GM10248 (cell line): ENCODE measurements around the gene ARHGEF6.

Experiments used
- CTCF ChIA-PET: fragments of 300-600 bp; sonication (Branson Sonifier 250); formaldehyde crosslinking; extraction: SDS; loops from one replicate; lab custom pipeline; 2021; ENCODE audit warnings: antibody characterized with exemption; lab: Yijun Ruan, JAX
- POLR2A ChIA-PET: fragments of 350-650 bp; sonication (Branson Sonifier 250); formaldehyde crosslinking; extraction: SDS; loops from one replicate; lab custom pipeline; 2020; ENCODE audit warnings: antibody characterized with exemption; lab: Yijun Ruan, JAX
- DNase-seq: peaks from one replicate; pipeline ENCODE4 v3.0.0; 2012; ENCODE audit errors: extremely low spot score
- CTCF ChIP-seq: IDR thresholded peaks from 2 replicates; pipeline ENCODE4 v1.5.1; 2012; ENCODE audit warnings: mild to moderate bottlenecking, low read depth; ENCODE audit errors: extremely low read depth, missing control alignments, control extremely low read depth

Gene ARHGEF6

GRCh38 chrX:136636121-136636520, 144.6 kb downstream of the ARHGEF6 start:
- POLR2A ChIA-PET, result no interaction called here
- no peak for DNase-seq
- CTCF ChIA-PET, result no interaction called here

GRCh38 chrX:136635235-136635634, 145.5 kb downstream of the ARHGEF6 start:
- peak; percentile 12 for DNase-seq
- ChIA-PET POLR2A (no interaction called here), CTCF (interaction anchor here (1.2 kb wide), 1 partner anchor 17 kb away, joined by 3 read pairs; no protein-coding TSS in a partner anchor)
- no peak for TF ChIP-seq CTCF

More at GRCh38 chrX:136636121-136636520, 144.6 kb downstream of the ARHGEF6 start:
- TF ChIP-seq CTCF, result no peak

GRCh38 chrX:136630881-136631280, 149.9 kb downstream of the ARHGEF6 start:
- ChIA-PET POLR2A (no interaction called here), CTCF (no interaction called here)
- no peak for TF ChIP-seq CTCF
- no peak for DNase-seq

GRCh38 chrX:136629084-136629750, 151.5 kb downstream of the ARHGEF6 start:
- no peak for DNase-seq
- POLR2A ChIA-PET, result no interaction called here
- no peak for TF ChIP-seq CTCF
- CTCF ChIA-PET, result interaction anchor here (1.0 to 2.2 kb wide), 3 partner anchors 20 to 64 kb away, joined by 3 to 6 read pairs (median 3); no protein-coding TSS in a partner anchor

- no peak for DNase-seq
- CTCF ChIA-PET, result interaction anchor here (1.2 to 2.2 kb wide), 4 partner anchors 10 to 425 kb away, joined by 3 to 6 read pairs (median 3); no protein-coding TSS in a partner anchor
- POLR2A ChIA-PET, result no interaction called here
- TF ChIP-seq CTCF, result no peak
Measured at GRCh38 chrX:136627409-136627808, 153.3 kb downstream of the ARHGEF6 start.

GRCh38 chrX:136626891-136627290, 153.8 kb downstream of the ARHGEF6 start:
- DNase-seq, result no peak
- ChIA-PET CTCF (interaction anchor here (1.3 to 1.7 kb wide), 3 partner anchors 9 to 426 kb away, joined by 3 to 4 read pairs (median 3); no protein-coding TSS in a partner anchor), POLR2A (no interaction called here)
- TF ChIP-seq CTCF, result no peak
